Pancreas (tissue), 10 donors: ENCODE results near the gene PTX4. TPM values are rescaled to one million over a fixed set of nuclear protein-coding genes. Genes with fewer than 3 reads are reported as not detected.

Source experiments
- ATAC-seq, 4 donors: fragments of 200-7000 bp; cut with Tn5 transposase; one replicate each; pipeline versions ENCODE4 v1.8.0 to v1.9.1; 2020; ENCODE audit warnings: mild to moderate bottlenecking in 4 of 4, moderate library complexity in 4 of 4
- DNase-seq, 6 donors: peaks; one replicate each; pipeline ENCODE4 v3.0.0-alpha.2; 2020
- FAIRE-seq: peaks from 2 replicates; lab custom pipeline; 2012; peaks lifted over from hg19 to GRCh38; lab: Jason Lieb, UNC
- H3K27ac ChIP-seq, 4 donors: fragments of 200-600 bp; sonication (generic); 1 replicate in 3 of 4; 2 replicates in 1 of 4; pipeline versions ENCODE4 v1.5.0 to v1.8.0; 2020
- H3K27me3 ChIP-seq, 4 donors: fragments of 200-600 bp; one replicate each; pipeline ENCODE4 v1.8.0; 2021
- H3K36me3 ChIP-seq, 3 donors: fragments of 200-600 bp; sonication (generic) in 1 of 3; one replicate each; pipeline versions ENCODE4 v1.5.0 to v1.8.0; 2020 to 2021
- H3K4me1 ChIP-seq, 3 donors: fragments of 200-600 bp; one replicate each; pipeline ENCODE4 v1.8.0; 2021
- H3K4me3 ChIP-seq, 4 donors: fragments of 200-600 bp; sonication (generic) in 2 of 4; one replicate each; pipeline versions ENCODE4 v1.5.0 to v1.8.0; 2020 to 2021
- H3K9me3 ChIP-seq, 4 donors: fragments of 200-600 bp; one replicate each; pipeline ENCODE4 v1.8.0; 2021
- WGBS, 2 donors: extraction: QIAGEN DNeasy Blood & Tissue Kit; methylation state at CpG; one replicate each; pipeline ENCODE4 v1.1.7; 2013; 5-methylcytosine and 5-hydroxymethylcytosine counted together
- intact Hi-C, 3 donors: fragments of 100-400 bp; cut with DNase I; formaldehyde crosslinking; loops; one replicate each; pipeline versions ENCODE4 v1.11.1 to v1.14.2; 2022
- polyA plus RNA-seq, 2 donors: library from polyadenylated mRNA; stranded (reverse); fragments of 200-250 nt; gene quantifications; one replicate each; pipeline ENCODE4 v1.2.3, GENCODE V29; 2013
- total RNA-seq, 6 donors: library from RNA; stranded (reverse); fragmentation: NEBNext Ultra II Directional in 4 of 6; extraction: Animal tissue kit (Norgen Biotek cat#: 25700) in 4 of 6; gene quantifications; one replicate each; pipeline versions ENCODE4 v1.2.1 to v1.2.4, GENCODE V29; 2021 to 2023
- TF ChIP-seq, protein P1 (sequence below), 4 donors: fragments of 200-600 bp; sonication (generic) in 3 of 4; IDR thresholded peaks; one replicate each; pipeline versions ENCODE4 v1.5.0 to v1.8.0; 2021; ENCODE audit warnings: antibody characterized with exemption in 4 of 4
- donor health status: healthy with polysubstance abuse.
- donor health status: DM: no; HTN: no; CAD: no; lungs with moderate emphysema.
- donor health status: DM: no; HTN: no; CAD: no.
- donor health status: control.
- donor health status: control.
- donor health status: Bipolar disorder and iron deficiency.
- donor health status: DM: yes; HTN: yes; CAD: no.
- donor health status: DM: no; HTN: no; CAD: no.
- donor health status: DM: no; HTN: no; CAD: no.
- donor health status: DM: yes; HTN: yes; CAD: no.

The PTX4 gene
- total and polyA plus RNA-seq, 8 donors = not detected

DNA sequence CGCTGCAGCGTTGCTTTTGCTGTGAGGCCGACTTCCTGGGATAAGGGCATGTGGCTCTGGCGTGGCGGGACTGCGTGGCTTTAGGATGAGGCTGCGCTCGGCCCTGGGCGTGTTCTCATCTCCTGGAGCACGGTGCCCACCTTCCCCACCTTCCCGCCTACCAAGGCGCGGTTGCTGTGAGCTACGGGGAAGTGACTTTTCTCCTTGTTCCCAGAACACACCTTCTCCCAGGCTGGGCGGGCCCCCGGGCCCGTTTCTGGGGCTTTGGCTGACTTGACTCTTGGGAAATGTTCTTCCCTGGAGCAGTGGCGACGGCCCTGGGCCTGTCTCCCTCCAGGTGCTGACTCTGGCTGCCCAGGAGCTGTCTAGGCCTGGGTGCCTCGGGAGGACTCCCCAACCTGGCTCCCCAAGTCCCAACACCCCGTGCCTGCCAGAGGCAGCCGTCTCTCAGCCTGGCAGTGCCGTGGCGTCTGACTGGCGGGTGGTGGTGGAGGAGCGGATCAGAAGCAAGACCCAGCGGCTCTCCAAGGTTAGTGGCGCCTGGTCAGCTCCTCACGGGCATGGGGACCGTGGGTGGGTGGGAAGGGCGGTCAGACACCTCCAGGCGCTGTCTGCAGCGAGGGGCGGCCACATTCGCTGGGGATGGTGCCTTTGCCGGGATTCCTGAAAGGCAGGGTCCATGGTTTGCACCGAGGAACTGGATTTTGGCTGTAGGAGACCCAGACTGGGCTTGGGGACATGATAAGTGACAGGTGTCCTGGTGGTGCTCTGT is 16.5 kb upstream of the PTX4 start:
- TF ChIP-seq, protein P1, sequence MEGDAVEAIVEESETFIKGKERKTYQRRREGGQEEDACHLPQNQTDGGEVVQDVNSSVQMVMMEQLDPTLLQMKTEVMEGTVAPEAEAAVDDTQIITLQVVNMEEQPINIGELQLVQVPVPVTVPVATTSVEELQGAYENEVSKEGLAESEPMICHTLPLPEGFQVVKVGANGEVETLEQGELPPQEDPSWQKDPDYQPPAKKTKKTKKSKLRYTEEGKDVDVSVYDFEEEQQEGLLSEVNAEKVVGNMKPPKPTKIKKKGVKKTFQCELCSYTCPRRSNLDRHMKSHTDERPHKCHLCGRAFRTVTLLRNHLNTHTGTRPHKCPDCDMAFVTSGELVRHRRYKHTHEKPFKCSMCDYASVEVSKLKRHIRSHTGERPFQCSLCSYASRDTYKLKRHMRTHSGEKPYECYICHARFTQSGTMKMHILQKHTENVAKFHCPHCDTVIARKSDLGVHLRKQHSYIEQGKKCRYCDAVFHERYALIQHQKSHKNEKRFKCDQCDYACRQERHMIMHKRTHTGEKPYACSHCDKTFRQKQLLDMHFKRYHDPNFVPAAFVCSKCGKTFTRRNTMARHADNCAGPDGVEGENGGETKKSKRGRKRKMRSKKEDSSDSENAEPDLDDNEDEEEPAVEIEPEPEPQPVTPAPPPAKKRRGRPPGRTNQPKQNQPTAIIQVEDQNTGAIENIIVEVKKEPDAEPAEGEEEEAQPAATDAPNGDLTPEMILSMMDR (IDR thresholded peaks at IDR 0.05) = no peak
- 93 to 97% methylated on average over 37 of the region's 37 CpGs for WGBS, 2 donors
- no peaks in the 10 kb centered on the region for H3K4me1 ChIP-seq
- H3K4me3 ChIP-seq = no peak overlapping the region
- H3K27ac ChIP-seq = no peak overlapping the region
- FAIRE-seq = no peak
- peak in 1 of 6 donors; percentile 49 for DNase-seq
- intact Hi-C loops = no loop called here
- no peak for ATAC-seq
- no peaks in the 10 kb centered on the region for H3K27me3 ChIP-seq
- H3K9me3 ChIP-seq = no peaks in the 10 kb centered on the region
- H3K36me3 ChIP-seq = peaks cover 2 to 26% (median 15%) of the 10 kb centered on the region in 3 donors

DNA sequence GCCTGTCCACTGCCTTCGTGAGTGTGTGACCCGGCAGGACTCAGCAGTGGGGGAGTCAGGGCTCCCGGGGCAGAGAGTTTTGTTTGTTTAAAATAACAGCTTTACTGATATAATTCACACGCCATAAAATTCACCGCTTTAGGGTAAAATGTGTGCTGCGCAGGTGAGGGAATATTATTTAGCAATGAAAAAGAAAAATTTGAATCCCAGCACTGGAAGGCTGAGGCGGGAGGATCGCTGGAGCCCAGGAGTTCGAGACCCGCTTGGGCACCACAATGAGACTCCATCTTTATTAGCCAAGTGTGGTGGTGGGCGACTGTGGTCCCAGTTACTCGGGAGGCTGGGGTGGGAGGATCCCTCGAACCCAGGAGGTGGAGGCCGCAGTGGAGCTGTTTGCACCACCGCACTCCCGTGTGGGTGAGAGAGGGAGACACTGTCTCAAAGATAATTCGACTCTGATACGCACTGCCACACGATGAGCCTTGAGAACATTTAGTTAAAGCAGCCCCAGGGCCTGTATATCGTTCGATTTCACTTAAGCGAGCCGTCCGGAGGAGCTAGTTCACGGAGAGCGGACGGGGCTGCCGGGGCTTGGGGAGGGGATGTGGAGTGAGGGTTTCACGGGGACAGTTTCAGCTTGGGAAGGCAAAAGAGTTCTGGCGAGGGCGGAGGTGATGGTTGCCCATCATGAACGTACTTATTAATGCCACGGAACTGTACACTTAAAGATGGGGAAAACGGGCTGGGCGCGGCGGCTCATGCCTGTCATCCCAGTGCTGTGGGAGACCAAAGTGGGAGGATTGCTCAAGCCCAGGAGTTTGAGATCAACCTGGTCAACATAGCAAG is 14.6 kb upstream of the PTX4 start:
- intact Hi-C loops = no loop called here

DNA sequence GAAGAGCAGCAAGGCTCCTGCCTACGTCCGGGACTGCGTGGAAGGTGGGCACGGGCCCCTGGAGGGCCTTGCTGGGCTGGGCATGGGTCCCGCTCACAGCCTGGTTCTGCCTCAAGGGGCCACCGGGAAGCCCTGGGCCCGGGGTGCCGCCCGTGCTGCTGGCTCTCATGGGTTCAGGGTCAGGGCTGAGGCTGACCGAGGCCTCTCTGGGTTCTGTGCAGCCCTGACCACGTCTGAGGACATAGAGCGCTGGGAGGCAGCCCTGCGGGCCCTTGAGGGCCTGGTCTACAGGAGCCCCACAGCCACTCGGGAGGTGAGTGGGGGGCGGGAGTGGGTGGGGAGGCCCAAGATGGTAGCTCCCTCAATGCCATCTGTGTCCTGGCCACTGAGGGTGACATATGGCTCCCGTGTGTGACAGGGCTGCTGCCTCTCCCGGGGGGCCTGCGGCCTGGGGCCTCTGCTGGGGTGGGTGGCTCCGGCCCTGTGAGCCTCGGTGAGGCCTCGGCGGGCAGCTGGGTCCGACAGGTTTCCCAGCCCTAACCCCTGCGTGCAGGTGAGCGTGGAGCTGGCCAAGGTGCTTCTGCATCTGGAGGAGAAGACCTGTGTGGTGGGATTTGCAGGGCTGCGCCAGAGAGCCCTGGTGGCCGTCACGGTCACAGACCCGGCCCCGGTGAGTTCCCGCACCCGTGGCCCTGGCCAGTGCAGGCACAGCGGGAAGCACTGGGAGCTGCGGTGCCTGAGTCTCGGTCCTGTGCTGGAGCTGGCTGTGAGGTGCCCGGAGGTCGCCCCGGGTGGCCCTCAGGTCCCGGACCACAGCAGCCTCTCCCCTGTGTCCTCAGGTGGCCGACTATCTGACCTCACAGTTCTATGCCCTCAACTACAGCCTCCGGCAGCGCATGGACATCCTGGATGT is 13.6 kb upstream of the PTX4 start:
- Histone ChIP-seq H3K36me3 (peaks cover 2 to 33% (median 15%) of the 10 kb centered on the region in 3 donors), H3K9me3 (no peaks in the 10 kb centered on the region), H3K27me3 (no peaks in the 10 kb centered on the region), H3K4me3 (no peak overlapping the region), H3K4me1 (no peaks in the 10 kb centered on the region), H3K27ac (no peak overlapping the region)
- WGBS, 2 donors = 96 to 97% methylated on average over 41 to 42 of the region's 42 CpGs
- no peak for ATAC-seq
- intact Hi-C loops = no loop called here
- TF ChIP-seq, protein P1 (IDR thresholded peaks at IDR 0.05) = no peak
- DNase-seq = peak in 1 of 6 donors; percentile 53
- FAIRE-seq = no peak

More for the DNA sequence above, 14.6 kb upstream of the PTX4 start:
- peaks cover 2 to 33% (median 15%) of the 10 kb centered on the region in 3 donors for H3K36me3 ChIP-seq
- TF ChIP-seq, protein P1 (IDR thresholded peaks at IDR 0.05) = no peak
- WGBS, 2 donors = 95 to 97% methylated on average over 37 of the region's 37 CpGs
- no peak overlapping the region for H3K27ac ChIP-seq
- H3K4me3 ChIP-seq = no peak overlapping the region
- DNase-seq (no peak), FAIRE-seq (no peak), ATAC-seq (no peak)
- no peaks in the 10 kb centered on the region for H3K4me1 ChIP-seq
- H3K9me3 ChIP-seq = no peaks in the 10 kb centered on the region
- H3K27me3 ChIP-seq = no peaks in the 10 kb centered on the region

DNA sequence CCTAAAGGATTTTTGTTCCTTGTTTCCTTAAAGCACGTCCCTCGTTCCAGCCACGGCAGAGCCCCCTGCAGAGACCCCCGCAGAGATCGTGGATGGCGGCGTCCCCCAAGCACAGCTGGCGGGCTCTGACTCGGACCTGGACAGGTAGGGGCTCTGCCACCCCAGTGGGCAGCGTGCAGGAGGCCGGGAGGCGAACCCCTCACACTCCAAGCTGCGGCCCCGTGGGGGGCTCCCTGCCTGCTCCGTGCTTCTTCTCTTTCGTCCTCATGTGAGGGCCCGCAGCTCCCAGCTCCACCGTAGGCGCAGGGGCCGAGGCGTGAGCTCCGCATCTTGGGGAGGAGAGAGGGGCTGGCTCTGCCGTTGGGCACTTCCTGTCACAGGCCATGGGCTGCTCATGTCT is 12.9 kb upstream of the PTX4 start:
- 92 to 95% methylated on average over 23 of the region's 23 CpGs for WGBS, 2 donors
- intact Hi-C loops = no loop called here
- no peaks in the 10 kb centered on the region for H3K4me1 ChIP-seq
- TF ChIP-seq, protein P1 (IDR thresholded peaks at IDR 0.05) = no peak
- DNase-seq = no peak
- no peaks in the 10 kb centered on the region for H3K27me3 ChIP-seq
- no peaks in the 10 kb centered on the region for H3K9me3 ChIP-seq
- peaks cover 2 to 33% (median 15%) of the 10 kb centered on the region in 3 donors for H3K36me3 ChIP-seq
- ATAC-seq = no peak
- no peak overlapping the region for H3K27ac ChIP-seq
- H3K4me3 ChIP-seq = no peak overlapping the region
- FAIRE-seq = no peak
